OCI-LY7 (cell line): ENCODE results near the gene CMTM8. TPM values are rescaled to one million over a fixed set of nuclear protein-coding genes. Genes with fewer than 3 reads are reported as not detected.

Source experiments
- BruUV-seq: library from RNA; stranded (reverse); fragments of 400-500 nt; replicated peaks from 2 replicates; lab custom pipeline; 2021; lab: Mats Ljungman, UMichigan
- CTCF ChIA-PET: fragments of 300-600 bp; sonication (Branson Sonifier 250); formaldehyde crosslinking; loops from one replicate; lab custom pipeline; 2022; ENCODE audit warnings: antibody characterized with exemption; ENCODE audit not compliant: unreplicated experiment; lab: Charles Lee
- POLR2A ChIA-PET: fragments of 300-600 bp; sonication (Branson Sonifier 250); formaldehyde crosslinking; loops from one replicate; lab custom pipeline; 2022; ENCODE audit warnings: antibody characterized with exemption; lab: Charles Lee
- DNase-seq: peaks from one replicate; pipeline ENCODE4 v3.0.0-alpha.2; 2015; ENCODE audit warnings: low spot score
- H2AFZ ChIP-seq: fragments of 200-600 bp; sonication (generic), shearing (Covaris generic); 2 replicates; pipeline ENCODE4 v1.6.1; 2014; ENCODE audit warnings: mild to moderate bottlenecking, antibody characterized with exemption, low read length, moderate library complexity
- H3K27ac ChIP-seq: fragments of 200-600 bp; sonication (generic); 2 replicates; pipeline ENCODE4 v1.5.1; 2014; ENCODE audit warnings: mixed run types, low read depth, mild to moderate bottlenecking, moderate library complexity, low read length, inconsistent platforms; ENCODE audit not compliant: poor library complexity, severe bottlenecking
- H3K36me3 ChIP-seq: fragments of 200-600 bp; sonication (generic); 2 replicates; pipeline ENCODE4 v1.6.1; 2014; ENCODE audit warnings: mild to moderate bottlenecking, antibody characterized with exemption, low read length, moderate library complexity, mixed read lengths; ENCODE audit not compliant: insufficient read depth
- H3K4me1 ChIP-seq: fragments of 200-600 bp; sonication (generic); 2 replicates; pipeline ENCODE4 v1.5.1; 2014; ENCODE audit warnings: mild to moderate bottlenecking, low read length; ENCODE audit not compliant: insufficient read depth, poor library complexity, severe bottlenecking
- H3K4me2 ChIP-seq: fragments of 200-600 bp; sonication (generic); 2 replicates; pipeline ENCODE4 v1.6.1; 2014; ENCODE audit warnings: mild to moderate bottlenecking, low read length
- H3K4me3 ChIP-seq: fragments of 200-600 bp; sonication (generic); 2 replicates; pipeline ENCODE4 v1.5.1; 2014; ENCODE audit warnings: mild to moderate bottlenecking, low read depth, low read length; ENCODE audit not compliant: poor library complexity, severe bottlenecking
- H3K79me2 ChIP-seq: fragments of 200-600 bp; sonication (generic); 2 replicates; pipeline ENCODE4 v1.6.1; 2016; ENCODE audit warnings: low read depth, mild to moderate bottlenecking, low read length, moderate library complexity, mixed read lengths; ENCODE audit not compliant: insufficient read depth
- H3K9me2 ChIP-seq: fragments of 200-600 bp; sonication (generic); 2 replicates; pipeline ENCODE4 v1.6.1; 2016; ENCODE audit warnings: mild to moderate bottlenecking, low read length, mixed read lengths; ENCODE audit not compliant: insufficient read depth
- H3K9me3 ChIP-seq: fragments of 200-600 bp; sonication (generic); 2 replicates; pipeline ENCODE4 v1.6.1; 2014; ENCODE audit warnings: mild to moderate bottlenecking, mixed run types, low read length, mixed read lengths
- H4K20me1 ChIP-seq: fragments of 200-600 bp; sonication (generic); 2 replicates; pipeline ENCODE4 v1.6.1; 2014; ENCODE audit warnings: mild to moderate bottlenecking, antibody characterized with exemption, low read length, moderate library complexity, mixed read lengths; ENCODE audit not compliant: insufficient read depth
- EZH2phosphoT487 ChIP-seq: fragments of 200-600 bp; sonication (generic); IDR thresholded peaks from 2 replicates; pipeline ENCODE4 v1.6.1; 2018; ENCODE audit warnings: low read depth, borderline replicate concordance, mild to moderate bottlenecking, mixed run types, antibody characterized with exemption, low read length, moderate library complexity, mixed read lengths
- intact Hi-C: fragments of 100-400 bp; cut with micrococcal nuclease; formaldehyde crosslinking; loops from one replicate; pipeline ENCODE4 v1.10.0; 2022; ENCODE audit not compliant: unreplicated experiment
- total RNA-seq, 2 experiments: library from RNA; depleted of rRNA in 1 of 2; stranded (reverse); fragments of >200 nt in 1 of 2; shearing (Covaris generic) in 1 of 2; gene quantifications; 2 replicates each; pipeline ENCODE4 v1.2.3, GENCODE V29; 2014 to 2022
- TF ChIP-seq, protein P1 (sequence below): fragments of 200-600 bp; sonication (generic); conservative IDR thresholded peaks from 2 replicates; pipeline ENCODE4 v1.5.1; 2014; ENCODE audit warnings: mild to moderate bottlenecking, antibody characterized with exemption, low read length, moderate library complexity, mixed read lengths

Gene CMTM8
- total RNA-seq, 2 experiments from 2014 or later, result 1.5 to 3.0 TPM

DNA sequence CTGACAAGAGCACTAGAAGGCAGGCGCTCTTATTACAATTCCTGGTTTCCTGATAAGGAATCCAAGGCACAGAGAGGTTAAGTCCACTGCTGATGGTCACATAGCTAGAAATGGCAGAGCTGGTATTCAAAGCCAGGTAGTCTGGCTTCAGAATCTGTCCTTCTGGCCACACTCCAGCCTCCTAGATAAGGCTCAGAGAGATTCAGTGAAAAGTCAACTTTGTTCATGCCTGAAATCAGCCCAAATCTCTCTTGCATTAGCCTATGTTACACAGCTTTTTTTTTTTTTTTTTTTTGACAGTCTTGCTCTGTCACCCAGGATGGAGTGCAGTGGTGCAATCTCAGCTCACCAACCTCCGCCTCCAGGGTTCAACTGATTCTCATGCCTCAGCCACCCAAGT, 21.1 kb upstream of the CMTM8 start:
- CTCF ChIA-PET, result interaction anchor here (0.5 kb wide), 1 partner anchor 137 kb away, joined by 4 read pairs; no protein-coding TSS in a partner anchor
- no TSS peak for BruUV-seq
- Histone ChIP-seq H3K4me3 (no peak overlapping the region), H3K27ac (no peak overlapping the region), H3K9me2 (no peaks in the 10 kb centered on the region), H3K36me3 (no peaks in the 10 kb centered on the region), H4K20me1 (no peaks in the 10 kb centered on the region), H3K79me2 (no peaks in the 10 kb centered on the region), H3K4me1 (no peaks in the 10 kb centered on the region), H3K9me3 (no peaks in the 10 kb centered on the region), H3K4me2 (no peak overlapping the region), H2AFZ (no peak overlapping the region)
- TF ChIP-seq EZH2phosphoT487, result no peak
- TF ChIP-seq, protein P1, sequence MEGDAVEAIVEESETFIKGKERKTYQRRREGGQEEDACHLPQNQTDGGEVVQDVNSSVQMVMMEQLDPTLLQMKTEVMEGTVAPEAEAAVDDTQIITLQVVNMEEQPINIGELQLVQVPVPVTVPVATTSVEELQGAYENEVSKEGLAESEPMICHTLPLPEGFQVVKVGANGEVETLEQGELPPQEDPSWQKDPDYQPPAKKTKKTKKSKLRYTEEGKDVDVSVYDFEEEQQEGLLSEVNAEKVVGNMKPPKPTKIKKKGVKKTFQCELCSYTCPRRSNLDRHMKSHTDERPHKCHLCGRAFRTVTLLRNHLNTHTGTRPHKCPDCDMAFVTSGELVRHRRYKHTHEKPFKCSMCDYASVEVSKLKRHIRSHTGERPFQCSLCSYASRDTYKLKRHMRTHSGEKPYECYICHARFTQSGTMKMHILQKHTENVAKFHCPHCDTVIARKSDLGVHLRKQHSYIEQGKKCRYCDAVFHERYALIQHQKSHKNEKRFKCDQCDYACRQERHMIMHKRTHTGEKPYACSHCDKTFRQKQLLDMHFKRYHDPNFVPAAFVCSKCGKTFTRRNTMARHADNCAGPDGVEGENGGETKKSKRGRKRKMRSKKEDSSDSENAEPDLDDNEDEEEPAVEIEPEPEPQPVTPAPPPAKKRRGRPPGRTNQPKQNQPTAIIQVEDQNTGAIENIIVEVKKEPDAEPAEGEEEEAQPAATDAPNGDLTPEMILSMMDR, result no peak
- DNase-seq, result no peak
- intact Hi-C loops, result no loop called here
- POLR2A ChIA-PET, result interaction anchor here (0.6 to 1.4 kb wide), 4 partner anchors 10 to 1588 kb away, joined by 3 to 4 read pairs (median 4); no protein-coding TSS in a partner anchor

DNA sequence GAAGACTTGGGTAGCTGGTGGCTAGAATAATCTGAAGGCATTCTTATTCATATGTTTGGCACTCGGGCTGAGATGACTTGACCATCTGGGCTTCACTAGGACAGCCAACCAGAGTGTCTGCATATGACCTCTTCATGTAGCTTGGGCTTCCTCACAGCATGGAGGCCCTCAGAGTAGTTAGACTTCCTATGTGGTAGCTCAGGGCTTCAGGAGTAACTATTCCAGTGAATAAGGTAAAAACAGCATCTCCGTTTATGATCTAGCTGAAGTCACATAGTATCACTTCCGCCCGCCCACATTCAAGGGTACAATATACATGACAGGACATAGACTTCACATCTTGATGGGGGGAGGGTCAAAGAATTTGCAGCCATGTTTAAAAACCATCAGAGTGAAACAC, 18.9 kb upstream of the CMTM8 start:
- Histone ChIP-seq H3K9me3 (no peaks in the 10 kb centered on the region), H3K4me1 (no peaks in the 10 kb centered on the region), H3K4me2 (no peak overlapping the region), H3K36me3 (no peaks in the 10 kb centered on the region), H2AFZ (0 out of 2 replicates have a peak overlapping the region, but pooled peaks have one; percentile 10), H3K79me2 (no peaks in the 10 kb centered on the region), H3K9me2 (no peaks in the 10 kb centered on the region), H4K20me1 (no peaks in the 10 kb centered on the region), H3K27ac (no peak overlapping the region), H3K4me3 (no peak overlapping the region)
- ChIA-PET CTCF (no interaction called here), POLR2A (interaction anchor here (0.6 kb wide), 1 partner anchor 1085 kb away, joined by 3 read pairs; no protein-coding TSS in a partner anchor)
- TF ChIP-seq EZH2phosphoT487, result no peak
- TF ChIP-seq, protein P1, result no peak
- intact Hi-C loops, result no loop called here
- peak; percentile 7 for DNase-seq
- BruUV-seq, result no TSS peak

DNA sequence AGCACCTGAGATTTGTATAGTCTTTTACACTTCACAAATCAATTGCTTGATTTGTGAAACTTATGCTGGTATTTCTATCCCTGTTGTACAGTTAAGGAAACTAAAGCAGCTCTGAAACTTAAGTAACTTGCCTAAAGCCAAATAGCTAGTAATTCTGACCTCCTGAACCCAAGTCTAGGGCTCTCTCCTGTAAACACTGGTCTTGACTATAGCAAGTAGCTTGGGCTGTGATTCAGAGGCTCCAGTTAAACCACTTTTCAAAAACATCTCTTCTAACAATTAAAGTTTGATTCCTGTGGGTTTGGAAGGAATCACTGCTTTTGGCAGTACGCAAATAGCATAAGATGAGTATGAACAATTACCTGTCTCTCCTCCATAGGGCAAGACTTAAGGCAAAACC, 18.5 kb upstream of the CMTM8 start:
- H3K9me2 ChIP-seq, result no peaks in the 10 kb centered on the region
- no peak overlapping the region for H3K4me3 ChIP-seq
- no peaks in the 10 kb centered on the region for H3K9me3 ChIP-seq
- H4K20me1 ChIP-seq, result no peaks in the 10 kb centered on the region
- no peak for DNase-seq
- H3K27ac ChIP-seq, result no peak overlapping the region
- H3K4me1 ChIP-seq, result no peaks in the 10 kb centered on the region
- H2AFZ ChIP-seq, result 0 out of 2 replicates have a peak overlapping the region, but pooled peaks have one; percentile 10
- intact Hi-C loops, result no loop called here
- H3K36me3 ChIP-seq, result no peaks in the 10 kb centered on the region
- POLR2A ChIA-PET, result no interaction called here
- TF ChIP-seq, protein P1, result no peak
- BruUV-seq, result no TSS peak
- CTCF ChIA-PET, result no interaction called here
- no peak overlapping the region for H3K4me2 ChIP-seq
- H3K79me2 ChIP-seq, result no peaks in the 10 kb centered on the region
